Cardiac ventricle fibroblast (primary cell): Measurements from ENCODE around the gene TP53TG3. TPM values are rescaled to one million over a fixed set of nuclear protein-coding genes. Genes with fewer than 3 reads are reported as not detected.

Experiments used
- total RNA-seq: library from RNA; depleted of rRNA; stranded (reverse); fragments of >200 nt; gene quantifications from 2 replicates; pipeline ENCODE4 v1.2.3, GENCODE V29; 2015

Gene TP53TG3, protein sequence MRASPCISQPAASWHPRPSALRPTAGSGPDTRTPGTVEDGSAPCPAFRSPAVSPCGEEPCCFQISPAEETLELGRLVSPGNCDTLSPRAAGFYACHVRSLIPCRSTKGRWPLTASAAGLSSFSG
- total RNA-seq, result not detected in 2 replicates

DNA sequence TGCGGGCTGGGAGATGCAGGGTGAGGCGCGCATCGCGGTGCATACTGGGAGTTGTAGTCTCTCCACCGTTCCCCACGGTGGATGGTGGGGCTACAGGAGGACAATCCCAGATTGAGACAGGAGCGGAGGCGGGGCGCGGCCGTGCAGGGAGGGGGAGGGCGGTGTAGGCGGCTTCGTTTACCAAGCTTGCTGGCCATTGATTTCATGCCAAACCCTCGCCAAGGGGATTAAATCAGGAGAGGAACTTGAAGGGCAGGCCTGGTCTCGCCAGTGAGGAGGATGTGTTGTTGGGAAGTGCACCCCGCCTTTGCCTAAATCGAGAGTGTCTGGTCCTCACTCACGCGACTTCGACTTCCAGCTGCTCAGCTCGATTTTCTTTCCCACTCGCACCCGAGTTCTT lies at the start of gene TP53TG3:
Gene TP53TG3 (minus strand): TSS at position 101 of the 400 bp plus-strand sequence. CDS start 68 bp downstream, at position 33.

